Testis (tissue), 3 donors: ENCODE data around the gene GARIN5B. TPM values are rescaled to one million over a fixed set of nuclear protein-coding genes. Genes with fewer than 3 reads are reported as not detected.

Experiments
- DNase-seq: peaks from one replicate; pipeline ENCODE4 v3.0.0-alpha.2; 2019
- H3K27ac ChIP-seq, 2 donors: fragments of 200-600 bp; sonication (generic); one replicate each; pipeline ENCODE4 v1.5.1; 2019
- H3K27me3 ChIP-seq: fragments of 200-600 bp; sonication (generic); one replicate; pipeline ENCODE4 v1.5.1; 2019
- H3K36me3 ChIP-seq: fragments of 200-600 bp; sonication (generic); one replicate; pipeline ENCODE4 v1.5.1; 2017; ENCODE audit warnings: low read depth; ENCODE audit errors: missing control alignments
- H3K4me1 ChIP-seq: fragments of 200-600 bp; sonication (generic); one replicate; pipeline ENCODE4 v1.5.1; 2019
- H3K4me3 ChIP-seq, 2 donors: fragments of 200-600 bp; sonication (generic); one replicate each; pipeline ENCODE4 v1.5.1; 2017 to 2019
- H3K9me3 ChIP-seq: fragments of 200-600 bp; sonication (generic); one replicate; pipeline ENCODE4 v1.5.1; 2017
- CTCF ChIP-seq, 3 experiments: fragments of 450-650 bp in 2 of 3; fragments of 200-600 bp in 1 of 3; sonication (generic) in 1 of 3; IDR thresholded peaks; one replicate each; pipeline ENCODE4 v1.5.1; 2016 to 2019; ENCODE audit warnings: antibody characterized with exemption in 3 of 3, mild to moderate bottlenecking in 2 of 3, moderate library complexity in 1 of 3
- POLR2A ChIP-seq: fragments of 450-650 bp; IDR thresholded peaks from one replicate; pipeline ENCODE4 v1.6.1; 2017; ENCODE audit warnings: antibody characterized with exemption, mild to moderate bottlenecking, moderate library complexity
- WGBS, 2 donors: methylation state at CpG; one replicate each; pipeline ENCODE4 v1.1.5; 2018; 5-methylcytosine and 5-hydroxymethylcytosine counted together
- intact Hi-C: fragments of 100-400 bp; cut with DNase I; formaldehyde crosslinking; loops from one replicate; pipeline ENCODE4 v1.15.1; 2023; ENCODE audit warnings: low total_unique reads
- polyA plus RNA-seq: library from polyadenylated mRNA; stranded (reverse); fragments of 350-450 nt; fragmentation: Illumina TruSeq; extraction: RNeasy Lipid Tissue Mini Kit (QIAGEN cat#74804); gene quantifications from one replicate; pipeline ENCODE4 v1.2.3, GENCODE V29; 2014; ENCODE audit warnings: low read depth, low replicate concordance; ENCODE audit not compliant: insufficient read depth
- total RNA-seq, 2 donors: library from RNA; depleted of rRNA; stranded (reverse); fragments of >200 nt; gene quantifications; one replicate each; pipeline ENCODE4 v1.2.3, GENCODE V29; 2016

The GARIN5B gene
- total and polyA plus RNA-seq, 3 donors from 2014 or later, result 11.3 to 49.6 (median 28.2) TPM

DNA sequence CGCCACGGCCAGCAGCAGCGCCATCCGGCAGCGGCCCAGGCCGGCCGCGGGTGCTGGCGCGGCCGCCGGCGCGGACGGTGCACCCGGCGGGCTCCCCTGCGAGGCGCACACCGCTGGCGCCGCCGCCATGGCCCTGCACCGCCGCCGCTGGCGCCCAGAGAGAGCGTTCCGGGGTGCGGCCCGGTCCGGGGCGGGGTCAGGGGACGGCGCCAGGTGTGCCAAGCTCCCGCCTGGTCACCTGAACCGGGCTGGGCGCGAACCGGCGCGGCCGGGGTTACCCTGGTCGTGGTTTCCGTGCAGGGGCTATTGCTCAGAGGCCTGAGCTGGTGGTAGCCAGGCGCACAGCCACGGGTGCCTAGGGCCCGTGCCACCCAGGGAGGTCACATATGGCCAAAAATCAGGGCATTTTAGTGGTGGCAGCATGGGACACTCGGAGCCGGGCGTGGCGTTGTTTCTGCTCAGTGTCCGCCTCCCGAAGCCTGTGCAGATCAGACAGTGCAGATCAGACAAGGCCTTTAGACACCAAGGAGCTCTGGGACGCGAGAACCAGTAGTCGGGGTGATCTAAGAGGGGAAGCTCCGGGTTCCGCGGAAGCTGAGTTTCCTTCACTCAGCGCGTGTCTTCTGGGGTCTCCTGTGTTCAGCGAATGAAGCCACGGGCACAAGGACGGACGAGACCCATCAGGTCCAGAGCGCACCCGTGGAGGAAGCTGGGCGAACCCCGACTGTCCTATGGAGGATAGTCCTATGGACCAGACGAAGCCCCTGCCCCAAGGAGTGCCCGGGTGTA, 21.3 kb upstream of the GARIN5B start, which contains the start of gene TMEM238:
TSS of gene TMEM238 (minus strand) at position 162 of the 789 bp plus-strand sequence. CDS start at position 129, 33 bp downstream.
- no peaks in the 10 kb centered on the region for H3K9me3 ChIP-seq
- peak; percentile 32 for DNase-seq
- TF ChIP-seq CTCF (IDR thresholded peaks at IDR 0.05) (no peak), POLR2A (no peak)
- H3K27ac ChIP-seq, result peak within 1 kb of the TSS; percentile 92 to 93
- intact Hi-C loops, result loop anchor here (5.0 kb wide), 1 partner anchor 42 kb away; no protein-coding TSS in a partner anchor
- WGBS, 2 donors, result 17 to 34% methylated on average over 11 to 71 of the region's 72 CpGs
- H3K27me3 ChIP-seq, result no peaks in the 10 kb centered on the region
- H3K4me3 ChIP-seq, result peak within 1 kb of the TSS; percentile 80 to 92
- H3K4me1 ChIP-seq, result peaks cover 37% of the 10 kb centered on the region
- no peaks in the 10 kb centered on the region for H3K36me3 ChIP-seq

GRCh38 chr19:55383279-55384130, 20.4 kb upstream of the GARIN5B start:
- intact Hi-C loops, result loop anchor here (5.0 kb wide), 1 partner anchor 41 kb away; no protein-coding TSS in a partner anchor
- TF ChIP-seq POLR2A, result no peak
- TF ChIP-seq CTCF (IDR thresholded peaks at IDR 0.05), result peak in 1 of 3 experiments; percentile 15
- Histone ChIP-seq H3K27ac (peak overlapping the region; percentile 39 to 93), H3K4me1 (peaks cover 35% of the 10 kb centered on the region), H3K9me3 (no peaks in the 10 kb centered on the region), H3K4me3 (peak overlapping the region; percentile 13 to 45), H3K36me3 (no peaks in the 10 kb centered on the region), H3K27me3 (no peaks in the 10 kb centered on the region)
- 4 to 15% methylated on average over 18 to 62 of the region's 88 CpGs for WGBS, 2 donors
- peak; percentile 67 for DNase-seq

DNA sequence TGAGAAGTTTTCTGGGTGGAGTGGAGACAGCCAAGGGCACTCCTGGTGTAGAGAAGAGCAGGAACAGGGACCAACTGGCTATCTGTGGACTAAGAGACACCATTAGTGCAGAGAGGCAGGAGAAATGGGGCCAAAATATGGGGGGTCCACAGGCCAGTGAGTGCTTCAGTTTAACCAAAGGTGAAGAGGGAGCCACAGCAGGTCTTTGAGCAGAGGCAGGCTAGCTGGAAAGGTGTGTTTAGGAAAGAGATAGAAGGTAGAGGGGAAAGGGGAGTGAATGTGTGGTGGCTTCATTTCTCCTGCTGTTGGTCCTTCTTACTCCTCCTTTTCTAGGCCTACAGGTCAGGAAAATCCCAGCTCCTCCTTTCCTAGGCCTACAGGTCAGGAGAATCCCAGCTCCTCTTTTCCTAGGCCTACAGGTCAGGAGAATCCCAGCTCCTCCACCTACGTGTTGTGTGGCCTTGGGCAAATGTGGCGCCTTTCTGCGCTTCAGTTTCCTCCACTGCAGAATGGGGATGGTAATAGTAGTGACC, 19.5 kb upstream of the GARIN5B start:
- Histone ChIP-seq H3K9me3 (no peaks in the 10 kb centered on the region), H3K27me3 (no peaks in the 10 kb centered on the region), H3K4me3 (no peak overlapping the region), H3K27ac (no peak overlapping the region), H3K36me3 (no peaks in the 10 kb centered on the region), H3K4me1 (peaks cover 27% of the 10 kb centered on the region)
- TF ChIP-seq POLR2A, result no peak
- no peak for TF ChIP-seq CTCF (IDR thresholded peaks at IDR 0.05)
- no peak for DNase-seq
- WGBS, 2 donors, result 69 to 82% methylated on average over 3 of the region's 3 CpGs
- intact Hi-C loops, result loop anchor here (5.0 kb wide), 1 partner anchor 40 kb away; no protein-coding TSS in a partner anchor

DNA sequence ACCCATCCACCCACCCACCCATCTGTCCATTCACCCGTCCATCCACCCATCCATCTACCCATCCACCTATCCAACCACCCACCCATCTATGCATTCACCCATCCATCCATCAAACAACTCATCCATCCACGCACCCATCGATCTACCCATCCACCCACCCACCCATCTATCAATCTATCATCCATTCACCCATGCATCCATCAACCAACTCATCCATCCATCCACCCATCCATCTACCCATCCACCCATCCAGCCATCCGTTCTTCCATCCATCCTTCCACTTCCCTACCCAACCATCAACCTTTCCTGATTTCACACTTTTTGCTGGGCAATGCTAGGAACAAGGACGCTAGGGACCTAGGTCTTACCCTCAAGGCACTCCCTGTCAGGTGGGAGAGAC, 19.0 kb upstream of the GARIN5B start:
- no peak overlapping the region for H3K27ac ChIP-seq
- H3K36me3 ChIP-seq, result no peaks in the 10 kb centered on the region
- TF ChIP-seq CTCF (IDR thresholded peaks at IDR 0.05), result no peak
- no peak for TF ChIP-seq POLR2A
- DNase-seq, result no peak
- no peaks in the 10 kb centered on the region for H3K9me3 ChIP-seq
- peaks cover 21% of the 10 kb centered on the region for H3K4me1 ChIP-seq
- no peaks in the 10 kb centered on the region for H3K27me3 ChIP-seq
- WGBS, 2 donors, result 95 to 98% methylated on average over 5 of the region's 5 CpGs
- intact Hi-C loops, result loop anchor here (5.0 kb wide), 1 partner anchor 40 kb away; no protein-coding TSS in a partner anchor
- no peak overlapping the region for H3K4me3 ChIP-seq
